ENCODE results near the gene MINDY4B. TPM values are rescaled to one million over a fixed set of nuclear protein-coding genes. Genes with fewer than 3 reads are reported as not detected.
"Not testable (repeated sequence)": the region's sequence is repeated elsewhere in the genome, so short reads cannot be mapped to it uniquely, and the experiment has no call there.

Gene MINDY4B
- polyA plus RNA-seq, 1 of the 3 experiments (the other 2 are of a cell fraction), result not detected

DNA sequence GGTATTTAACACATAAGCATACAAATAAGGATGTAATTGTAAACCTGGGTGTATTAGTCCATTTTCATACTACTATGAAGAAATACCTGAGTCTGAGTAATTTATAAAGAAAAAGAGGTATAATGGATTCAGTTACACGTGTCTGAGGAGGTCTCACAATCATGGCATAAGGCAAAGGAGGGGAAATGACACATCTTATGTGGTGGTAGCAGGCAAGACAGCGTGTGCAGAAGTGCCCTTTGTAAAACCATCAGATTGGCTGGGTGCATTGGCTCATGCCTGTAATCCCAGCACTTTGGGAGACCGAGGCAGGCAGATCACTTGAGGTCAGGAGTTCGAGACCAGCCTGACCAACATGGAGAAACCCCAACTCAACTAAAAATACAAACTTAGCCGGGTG lies 41.3 kb downstream of the MINDY4B start:
- CTCF ChIA-PET, result interaction anchor here (1.0 to 4.3 kb wide), 4 partner anchors 13 to 279 kb away, joined by 4 to 38 read pairs (median 9); partner anchors contain the start of gene SIAH2
- H4K20me1 ChIP-seq (ENCODE audit: insufficient read depth); H3K79me2 ChIP-seq (ENCODE audit: insufficient read depth); H3K27ac ChIP-seq (ENCODE audit: low read depth in 2 of 2, low read length in 1 of 2); H2AFZ ChIP-seq (ENCODE audit: low read depth); POLR2A ChIA-PET; H3K9me3 ChIP-seq; DNase-seq; H3K36me3 ChIP-seq (replicated peaks in 1 of 2; ENCODE audit: control insufficient read depth in 1 of 2, insufficient read depth in 2 of 2, low read length in 1 of 2); H3K4me2 ChIP-seq; H3K4me3 ChIP-seq (ENCODE audit: low read depth in 2 of 2, low read length in 1 of 2); H3K4me1 ChIP-seq (ENCODE audit: control insufficient read depth in 1 of 2, insufficient read depth in 2 of 2, low read depth in 1 of 2, low read length in 1 of 2); H3K9ac ChIP-seq; H3F3A ChIP-seq (replicated peaks; ENCODE audit: insufficient read depth); H3K9me2 ChIP-seq: not testable (repeated sequence)
- 9% methylated on average over 5 of the region's 5 CpGs for WGBS (ENCODE audit: low lambda C conversion rate)
- H3K27me3 ChIP-seq (ENCODE audit: insufficient read depth), result peaks cover 38% of the 10 kb centered on the region; the same call in 1 of the 2 replicates

DNA sequence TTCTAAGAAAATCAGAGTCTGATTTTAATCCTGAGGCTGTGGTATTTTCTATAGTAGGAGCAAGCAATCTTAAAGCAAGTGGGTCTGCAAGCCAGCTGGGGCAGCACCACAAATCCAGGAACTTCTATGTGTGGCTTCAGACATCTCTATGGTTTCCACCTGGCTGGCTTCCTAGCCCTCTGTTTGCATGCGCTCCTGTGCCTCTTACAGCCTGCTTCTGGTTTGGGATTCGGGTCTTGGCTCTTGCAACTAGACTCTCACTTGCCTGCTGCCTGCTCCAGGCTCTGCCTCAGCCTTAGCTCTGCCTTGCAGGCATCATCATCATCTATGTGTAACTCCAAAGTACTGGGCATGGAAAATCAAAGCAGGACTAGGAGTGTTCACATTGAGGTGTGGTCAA lies 43.4 kb downstream of the MINDY4B start:
- CTCF ChIA-PET, result interaction anchor here (1.9 to 4.3 kb wide), 2 partner anchors 74 to 140 kb away, joined by 4 to 38 read pairs; no protein-coding TSS in a partner anchor
- Histone ChIP-seq H3K79me2 (ENCODE audit: insufficient read depth) (no peaks in the 10 kb centered on the region), H3K4me1 (ENCODE audit: control insufficient read depth in 1 of 2, insufficient read depth in 2 of 2, low read depth in 1 of 2, low read length in 1 of 2) (no peaks in the 10 kb centered on the region), H3K36me3 (replicated peaks in 1 of 2; ENCODE audit: control insufficient read depth in 1 of 2, insufficient read depth in 2 of 2, low read length in 1 of 2) (no peaks in the 10 kb centered on the region), H3K27me3 (ENCODE audit: insufficient read depth) (peaks cover 42% of the 10 kb centered on the region; the same call in 1 of the 2 replicates), H3F3A (replicated peaks; ENCODE audit: insufficient read depth) (no peaks in the 10 kb centered on the region), H3K9me2 (no peaks in the 10 kb centered on the region), H3K4me3 (ENCODE audit: low read depth in 2 of 2, low read length in 1 of 2) (no peak overlapping the region), H3K9ac (no peak overlapping the region), H3K4me2 (no peak overlapping the region), H2AFZ (ENCODE audit: low read depth) (no peak overlapping the region), H3K9me3 (no peaks in the 10 kb centered on the region), H3K27ac (ENCODE audit: low read depth in 2 of 2, low read length in 1 of 2) (no peak overlapping the region), H4K20me1 (ENCODE audit: insufficient read depth) (no peaks in the 10 kb centered on the region)
- WGBS (ENCODE audit: low lambda C conversion rate), result 0% methylated on average over 2 of the region's 2 CpGs
- TF ChIP-seq TCF12 (IDR thresholded peaks at IDR 0.05) (no peak), RFX5 (IDR thresholded peaks at IDR 0.05; ENCODE audit: low read length) (no peak), FOXJ3 (CRISPR knock-in tag; IDR thresholded peaks at IDR 0.05) (no peak), FOXM1 (IDR thresholded peaks at IDR 0.05; ENCODE audit: low read depth) (no peak), TEAD4 (IDR thresholded peaks at IDR 0.05; ENCODE audit: borderline replicate concordance, insufficient read depth) (no peak)
- TF ChIP-seq, protein P1, sequence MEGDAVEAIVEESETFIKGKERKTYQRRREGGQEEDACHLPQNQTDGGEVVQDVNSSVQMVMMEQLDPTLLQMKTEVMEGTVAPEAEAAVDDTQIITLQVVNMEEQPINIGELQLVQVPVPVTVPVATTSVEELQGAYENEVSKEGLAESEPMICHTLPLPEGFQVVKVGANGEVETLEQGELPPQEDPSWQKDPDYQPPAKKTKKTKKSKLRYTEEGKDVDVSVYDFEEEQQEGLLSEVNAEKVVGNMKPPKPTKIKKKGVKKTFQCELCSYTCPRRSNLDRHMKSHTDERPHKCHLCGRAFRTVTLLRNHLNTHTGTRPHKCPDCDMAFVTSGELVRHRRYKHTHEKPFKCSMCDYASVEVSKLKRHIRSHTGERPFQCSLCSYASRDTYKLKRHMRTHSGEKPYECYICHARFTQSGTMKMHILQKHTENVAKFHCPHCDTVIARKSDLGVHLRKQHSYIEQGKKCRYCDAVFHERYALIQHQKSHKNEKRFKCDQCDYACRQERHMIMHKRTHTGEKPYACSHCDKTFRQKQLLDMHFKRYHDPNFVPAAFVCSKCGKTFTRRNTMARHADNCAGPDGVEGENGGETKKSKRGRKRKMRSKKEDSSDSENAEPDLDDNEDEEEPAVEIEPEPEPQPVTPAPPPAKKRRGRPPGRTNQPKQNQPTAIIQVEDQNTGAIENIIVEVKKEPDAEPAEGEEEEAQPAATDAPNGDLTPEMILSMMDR (IDR thresholded peaks at IDR 0.05), result no peak
- TF ChIP-seq, protein P2, sequence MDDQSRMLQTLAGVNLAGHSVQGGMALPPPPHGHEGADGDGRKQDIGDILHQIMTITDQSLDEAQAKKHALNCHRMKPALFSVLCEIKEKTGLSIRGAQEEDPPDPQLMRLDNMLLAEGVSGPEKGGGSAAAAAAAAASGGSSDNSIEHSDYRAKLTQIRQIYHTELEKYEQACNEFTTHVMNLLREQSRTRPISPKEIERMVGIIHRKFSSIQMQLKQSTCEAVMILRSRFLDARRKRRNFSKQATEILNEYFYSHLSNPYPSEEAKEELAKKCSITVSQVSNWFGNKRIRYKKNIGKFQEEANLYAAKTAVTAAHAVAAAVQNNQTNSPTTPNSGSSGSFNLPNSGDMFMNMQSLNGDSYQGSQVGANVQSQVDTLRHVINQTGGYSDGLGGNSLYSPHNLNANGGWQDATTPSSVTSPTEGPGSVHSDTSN (IDR thresholded peaks at IDR 0.05), result no peak
- TF ChIP-seq, protein P3, sequence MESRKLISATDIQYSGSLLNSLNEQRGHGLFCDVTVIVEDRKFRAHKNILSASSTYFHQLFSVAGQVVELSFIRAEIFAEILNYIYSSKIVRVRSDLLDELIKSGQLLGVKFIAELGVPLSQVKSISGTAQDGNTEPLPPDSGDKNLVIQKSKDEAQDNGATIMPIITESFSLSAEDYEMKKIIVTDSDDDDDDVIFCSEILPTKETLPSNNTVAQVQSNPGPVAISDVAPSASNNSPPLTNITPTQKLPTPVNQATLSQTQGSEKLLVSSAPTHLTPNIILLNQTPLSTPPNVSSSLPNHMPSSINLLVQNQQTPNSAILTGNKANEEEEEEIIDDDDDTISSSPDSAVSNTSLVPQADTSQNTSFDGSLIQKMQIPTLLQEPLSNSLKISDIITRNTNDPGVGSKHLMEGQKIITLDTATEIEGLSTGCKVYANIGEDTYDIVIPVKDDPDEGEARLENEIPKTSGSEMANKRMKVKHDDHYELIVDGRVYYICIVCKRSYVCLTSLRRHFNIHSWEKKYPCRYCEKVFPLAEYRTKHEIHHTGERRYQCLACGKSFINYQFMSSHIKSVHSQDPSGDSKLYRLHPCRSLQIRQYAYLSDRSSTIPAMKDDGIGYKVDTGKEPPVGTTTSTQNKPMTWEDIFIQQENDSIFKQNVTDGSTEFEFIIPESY (IDR thresholded peaks at IDR 0.05; ENCODE audit: borderline replicate concordance, low read depth), result no peak
- POLR2A ChIA-PET, result no interaction called here
- DNase-seq, result no peak

DNA sequence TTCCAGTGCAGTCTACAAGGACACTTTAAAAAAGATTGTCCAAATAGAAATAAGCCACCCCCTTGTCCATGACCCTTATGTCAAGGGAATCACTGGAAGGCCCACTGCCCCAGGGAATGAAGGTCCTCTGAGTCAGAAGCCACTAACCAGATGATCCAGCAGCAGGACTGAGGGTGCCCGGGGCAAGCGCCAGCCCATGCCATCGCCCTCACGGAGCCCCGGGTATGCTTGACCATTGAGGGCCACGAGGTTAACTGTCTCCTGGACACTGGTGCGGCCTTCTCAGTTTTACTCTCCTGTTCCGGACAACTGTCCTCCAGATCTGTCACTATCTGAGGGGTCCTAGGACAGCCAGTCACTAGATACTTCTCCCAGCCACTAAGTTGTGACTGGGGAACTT lies 47.3 kb downstream of the MINDY4B start:
- DNase-seq; H2AFZ ChIP-seq (ENCODE audit: low read depth); H3K27ac ChIP-seq (ENCODE audit: low read depth in 2 of 2, low read length in 1 of 2); H3K79me2 ChIP-seq (ENCODE audit: insufficient read depth); H3K9ac ChIP-seq; H3K9me3 ChIP-seq; H3K4me2 ChIP-seq; H3K4me1 ChIP-seq (ENCODE audit: control insufficient read depth in 1 of 2, insufficient read depth in 2 of 2, low read depth in 1 of 2, low read length in 1 of 2); H3F3A ChIP-seq (replicated peaks; ENCODE audit: insufficient read depth); H3K4me3 ChIP-seq (ENCODE audit: low read depth in 2 of 2, low read length in 1 of 2); H4K20me1 ChIP-seq (ENCODE audit: insufficient read depth); POLR2A ChIA-PET; H3K9me2 ChIP-seq; H3K36me3 ChIP-seq (replicated peaks in 1 of 2; ENCODE audit: control insufficient read depth in 1 of 2, insufficient read depth in 2 of 2, low read length in 1 of 2): not testable (repeated sequence)
- no CpG with 5 or more reads among the region's 8 CpGs for WGBS (ENCODE audit: low lambda C conversion rate)
- H3K27me3 ChIP-seq (ENCODE audit: insufficient read depth), result peaks cover 35% of the 10 kb centered on the region; the same call in 1 of the 2 replicates
- CTCF ChIA-PET, result interaction anchor here (0.7 kb wide), 1 partner anchor 17 kb away, joined by 3 read pairs; no protein-coding TSS in a partner anchor

Data from SK-N-SH (cell line).